HG03520 (cell line): Measurements from ENCODE around the gene DGKQ.
"Not testable (repeated sequence)": the region's sequence is repeated elsewhere in the genome, so short reads cannot be mapped to it uniquely, and the experiment has no call there.

ENCODE experiments used
- ATAC-seq: cut with Tn5 transposase; IDR thresholded peaks from one replicate; pipeline ENCODE4 v1.9.1; 2021; ENCODE audit warnings: mild to moderate bottlenecking, moderate library complexity; ENCODE audit not compliant: unreplicated experiment

DGKQ gene

DNA sequence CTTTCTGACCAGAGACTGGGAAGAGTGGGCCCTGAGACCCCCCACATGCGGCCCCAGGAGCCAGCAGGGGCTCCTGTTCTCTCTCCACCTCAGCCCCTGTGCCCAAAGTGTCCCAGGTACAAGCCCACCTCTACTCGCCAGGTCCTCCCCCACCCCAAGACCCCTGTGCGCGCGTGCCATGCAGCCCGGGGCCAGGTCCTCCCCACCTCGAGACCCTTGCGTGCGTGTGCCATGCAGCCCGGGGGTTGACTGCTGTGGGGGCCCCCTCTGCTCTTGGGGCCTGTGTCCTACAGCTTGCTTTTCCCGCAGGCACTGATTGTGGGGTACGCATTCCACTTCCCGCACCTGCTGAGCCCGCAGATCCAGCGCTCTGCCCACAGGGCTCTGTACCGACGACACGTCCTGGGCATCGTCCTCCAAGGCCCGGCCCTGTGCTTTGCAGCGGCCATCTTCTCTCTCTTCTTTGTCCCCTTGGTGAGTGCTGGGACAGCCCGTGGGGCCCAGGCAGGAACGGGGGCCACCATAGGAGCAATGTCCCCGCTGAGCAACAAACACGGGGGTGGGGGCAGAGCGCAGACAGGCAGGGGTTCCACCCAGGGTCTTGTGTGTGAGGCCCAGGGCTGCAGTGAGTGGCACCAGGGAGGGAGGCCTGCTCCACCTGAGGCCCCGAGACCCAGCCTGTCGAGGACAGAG lies 20.3 kb downstream of the DGKQ start:
- ATAC-seq: no peak

DNA sequence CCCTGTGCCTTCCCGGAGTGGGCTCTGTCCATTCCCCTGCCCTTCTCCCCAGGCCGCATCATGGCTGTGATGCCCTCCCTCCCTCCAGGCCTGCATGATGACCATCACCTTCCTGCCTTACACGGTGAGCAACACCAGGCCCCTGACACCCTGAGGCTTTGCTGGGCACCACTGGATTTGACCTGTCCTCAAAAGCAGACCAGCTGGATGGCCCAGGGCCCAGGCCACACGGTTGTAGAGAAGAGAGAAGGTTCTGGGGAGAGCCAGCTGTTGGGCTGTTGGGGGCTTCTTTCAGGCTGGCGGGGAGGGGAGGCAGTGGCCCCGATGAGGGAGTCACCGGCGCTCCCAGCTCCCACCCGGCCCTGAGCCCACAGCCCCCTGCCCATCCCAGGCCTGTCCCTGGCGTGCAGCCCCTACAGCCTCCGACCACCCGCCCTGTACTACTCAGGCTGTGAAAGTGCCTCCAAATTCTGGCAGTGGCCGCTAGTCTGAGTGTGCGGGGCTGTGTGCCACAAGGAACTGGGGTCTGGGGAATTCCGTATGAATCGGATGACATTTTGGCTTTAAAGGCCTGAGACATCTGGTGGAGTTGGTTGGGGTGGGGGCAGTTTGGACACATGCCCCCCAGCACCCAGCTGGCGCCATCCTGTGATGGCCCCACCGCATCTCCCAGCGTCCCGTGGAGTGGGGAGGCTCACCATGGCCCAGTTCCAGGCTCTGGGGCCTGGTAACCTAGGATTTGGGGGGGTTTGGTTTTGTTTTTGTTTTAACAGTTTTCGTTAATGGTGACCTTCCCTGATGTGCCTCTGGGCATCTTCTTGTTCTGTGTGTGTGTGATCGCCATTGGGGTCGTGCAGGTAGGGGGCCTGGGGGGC lies 21.5 kb downstream of the DGKQ start:
- ATAC-seq: no peak

DNA sequence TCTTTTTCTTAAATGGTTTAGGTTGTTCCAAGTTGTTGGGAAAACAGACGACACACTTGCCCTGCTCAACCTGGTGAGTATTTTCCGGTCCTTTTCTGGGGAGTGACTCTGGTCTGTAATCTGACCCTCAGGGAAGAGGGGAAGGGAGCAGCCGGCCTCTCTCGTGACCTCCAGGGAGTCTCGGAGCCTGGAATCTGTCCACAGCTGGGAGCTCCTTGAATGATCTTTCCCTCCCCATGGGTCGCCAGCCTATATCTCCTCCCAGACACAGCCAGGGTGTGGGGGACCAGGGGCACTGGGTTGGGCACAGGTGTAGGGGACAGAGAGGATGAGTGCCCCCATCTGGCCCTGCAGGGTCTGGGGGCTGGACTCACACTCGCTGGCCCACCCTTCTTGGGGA lies 22.2 kb downstream of the DGKQ start:
- ATAC-seq: no peak

DNA sequence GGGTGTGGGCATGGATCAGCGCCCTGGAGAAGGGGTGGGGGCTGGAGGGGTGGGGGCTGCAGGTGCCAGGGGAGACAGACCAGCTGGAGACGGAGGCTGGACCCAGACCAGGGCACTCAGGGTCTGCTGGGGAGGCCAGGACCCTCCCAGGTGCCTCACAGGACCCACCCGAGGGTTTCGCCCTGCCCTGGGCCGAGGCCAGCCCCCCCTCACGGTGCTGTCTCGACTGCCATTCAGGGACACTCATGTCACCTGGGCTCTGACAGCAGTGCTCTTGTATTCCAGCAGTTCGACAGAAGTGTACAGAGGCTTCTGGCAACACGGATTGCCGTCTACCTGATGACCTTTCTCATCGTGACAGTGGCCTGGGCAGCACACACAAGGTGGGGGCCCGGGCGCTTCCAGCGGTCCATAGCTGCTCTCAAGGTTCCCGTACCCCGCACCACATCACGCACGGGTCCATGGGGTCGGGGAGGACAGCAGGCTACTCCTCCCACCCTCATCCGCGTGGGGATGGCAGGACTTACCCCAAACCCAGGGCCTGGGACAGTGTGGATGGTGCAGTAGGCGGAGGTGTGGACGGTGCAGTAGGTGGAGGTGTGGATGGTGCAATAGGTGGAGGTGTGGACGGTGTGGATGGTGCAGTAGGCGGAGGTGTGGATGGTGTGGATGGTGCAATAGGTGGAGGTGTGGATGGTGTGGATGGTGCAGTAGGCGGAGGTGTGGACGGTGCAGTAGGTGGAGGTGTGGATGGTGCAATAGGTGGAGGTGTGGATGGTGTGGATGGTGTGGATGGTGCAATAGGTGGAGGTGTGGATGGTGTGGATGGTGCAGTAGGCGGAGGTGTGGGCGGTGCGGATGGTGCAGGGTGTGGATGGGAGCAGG lies 23.0 kb downstream of the DGKQ start:
- ATAC-seq: no peak

DNA sequence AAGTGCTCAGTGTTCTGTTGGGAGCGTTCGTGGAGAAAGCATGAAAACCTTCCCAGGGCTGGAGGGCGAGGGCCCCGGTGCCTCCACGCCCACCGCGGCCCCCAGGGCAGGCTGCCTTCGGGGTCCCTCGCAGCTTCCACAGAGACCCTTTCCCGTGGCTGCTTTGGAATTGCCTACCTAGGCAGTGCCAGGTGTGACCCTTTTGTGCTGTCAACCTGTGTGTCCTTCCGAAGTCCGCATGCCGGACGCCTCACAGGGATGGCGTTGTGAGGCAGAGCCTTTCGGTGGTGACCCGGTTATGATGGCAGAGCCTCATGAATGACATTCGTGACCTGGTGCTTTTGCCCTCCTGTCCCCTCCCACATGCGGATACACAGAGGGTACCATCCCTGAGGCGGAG lies 23.7 kb downstream of the DGKQ start:
- no peak for ATAC-seq

DNA sequence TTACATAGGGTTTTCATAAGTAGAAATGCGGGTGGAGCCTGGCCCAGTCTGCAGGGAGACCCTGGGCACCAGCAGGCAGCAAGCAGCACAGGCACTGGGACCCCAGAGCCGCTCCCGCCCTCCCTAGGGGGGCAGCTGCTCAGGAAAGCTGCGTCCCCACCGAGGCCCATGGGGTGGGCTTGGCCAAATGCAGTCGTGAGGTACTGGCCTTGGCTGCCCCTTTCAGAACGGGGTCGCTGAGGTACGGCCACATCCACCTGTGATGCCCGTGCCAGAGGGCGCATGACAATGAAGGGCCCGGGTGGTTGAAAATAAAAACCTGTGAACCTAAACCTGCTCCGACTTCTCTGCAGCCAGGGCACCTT lies 24.5 kb downstream of the DGKQ start:
- ATAC-seq: no peak

DNA sequence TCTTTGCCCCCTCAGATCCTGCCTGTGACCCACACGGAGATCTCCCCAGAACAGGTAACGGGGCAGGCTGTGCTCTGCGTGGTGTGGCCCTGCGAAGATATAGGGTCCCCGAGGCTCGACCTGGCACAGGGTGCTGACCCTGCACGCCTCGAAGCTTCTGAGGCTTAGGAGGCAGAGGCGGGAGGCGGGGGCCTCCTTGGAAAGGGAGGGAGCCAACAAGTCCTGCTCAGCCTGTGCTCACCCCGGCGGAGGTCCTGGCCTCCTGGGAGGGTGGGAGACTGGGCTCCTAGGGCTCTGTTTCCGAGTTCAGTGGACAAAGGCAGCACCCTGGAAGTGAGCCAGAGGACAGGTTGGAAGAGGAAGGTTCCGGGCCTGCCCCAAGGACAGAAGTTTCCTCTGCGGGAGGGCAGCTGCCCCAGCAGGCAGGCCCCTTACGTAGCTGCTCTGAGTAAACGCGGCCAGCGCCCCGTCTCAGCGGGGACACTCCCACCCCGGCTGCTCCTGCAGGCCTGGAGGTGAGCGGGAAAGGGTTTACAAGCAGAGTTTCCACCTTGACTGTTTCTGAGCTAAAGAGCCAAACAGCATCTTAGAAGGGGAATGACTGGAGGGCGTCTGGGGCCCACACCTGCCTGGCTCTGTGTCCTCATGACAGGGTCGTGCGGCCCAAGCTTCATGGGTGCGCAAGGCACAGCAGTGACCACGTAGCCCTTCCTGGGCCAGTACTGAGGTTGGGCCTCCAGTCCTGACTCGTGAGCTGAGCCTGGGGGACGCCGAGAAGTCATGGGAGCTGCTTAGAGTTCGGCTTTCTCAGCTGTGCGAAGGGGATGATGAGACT lies 25.1 kb downstream of the DGKQ start:
- ATAC-seq: no peak

DNA sequence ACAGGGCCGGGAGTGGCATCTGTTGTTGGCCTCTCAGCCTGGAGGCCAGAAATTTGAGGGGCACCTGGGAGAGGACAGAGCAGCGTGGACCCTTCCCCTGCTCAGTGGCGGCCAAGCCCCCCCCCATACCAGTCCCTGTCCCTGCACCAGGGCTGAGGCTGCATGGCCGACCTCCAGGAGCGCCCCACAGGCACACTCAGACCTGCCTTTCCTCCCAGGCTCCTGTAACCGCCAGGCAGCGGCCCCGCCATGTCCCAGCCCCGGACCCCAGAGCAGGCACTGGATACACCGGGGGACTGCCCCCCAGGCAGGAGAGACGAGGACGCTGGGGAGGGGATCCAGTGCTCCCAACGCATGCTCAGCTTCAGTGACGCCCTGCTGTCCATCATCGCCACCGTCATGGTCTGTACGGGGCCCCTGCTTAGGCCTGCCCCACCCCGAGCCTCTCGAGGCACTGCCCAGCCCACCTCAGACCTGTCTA lies 25.8 kb downstream of the DGKQ start:
- ATAC-seq: no peak

DNA sequence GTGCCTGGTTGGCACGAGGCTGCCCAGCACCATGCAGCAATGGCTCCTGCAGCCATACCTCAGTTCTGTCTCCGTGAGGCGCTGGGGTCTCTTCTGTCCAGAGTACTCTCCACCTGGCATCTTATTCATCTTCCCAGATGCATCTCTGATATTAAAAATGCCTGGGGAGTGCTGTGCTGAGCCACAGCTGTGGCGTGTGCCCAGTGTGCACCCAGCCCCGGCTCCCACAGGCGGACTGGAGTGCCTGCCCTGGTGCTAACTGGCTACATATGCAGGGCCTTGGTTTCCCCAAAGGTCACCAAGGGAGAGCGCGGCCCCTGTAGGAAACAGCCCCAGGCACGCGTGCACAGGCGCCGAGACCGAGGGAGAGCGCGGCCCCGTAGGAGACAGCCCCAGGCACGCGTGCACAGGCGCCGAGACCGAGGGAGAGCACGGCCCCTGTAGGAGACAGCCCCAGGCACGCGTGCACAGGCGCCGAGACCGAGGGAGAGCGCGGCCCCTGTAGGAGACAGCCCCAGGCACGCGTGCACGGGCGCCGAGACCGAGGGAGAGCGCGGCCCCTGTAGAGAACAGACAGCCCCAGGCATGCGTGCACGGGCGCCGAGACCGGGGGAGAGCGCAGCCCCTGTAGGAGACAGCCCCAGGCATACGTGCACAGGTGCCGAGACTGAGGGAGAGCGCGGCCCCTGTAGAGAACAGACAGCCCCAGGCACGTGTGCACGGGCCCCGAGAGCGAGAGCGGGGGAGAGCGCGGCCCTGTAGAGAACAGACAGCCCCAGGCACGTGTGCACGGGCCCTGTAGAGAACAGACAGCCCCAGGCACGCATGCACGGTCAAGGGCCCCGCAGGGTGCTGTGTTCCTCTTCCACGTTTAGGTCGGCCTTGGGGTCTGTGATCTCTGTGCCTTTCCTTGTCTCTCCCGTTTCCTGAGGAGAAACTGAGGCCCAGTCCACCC lies 26.6 kb downstream of the DGKQ start:
- ATAC-seq: no peak

DNA sequence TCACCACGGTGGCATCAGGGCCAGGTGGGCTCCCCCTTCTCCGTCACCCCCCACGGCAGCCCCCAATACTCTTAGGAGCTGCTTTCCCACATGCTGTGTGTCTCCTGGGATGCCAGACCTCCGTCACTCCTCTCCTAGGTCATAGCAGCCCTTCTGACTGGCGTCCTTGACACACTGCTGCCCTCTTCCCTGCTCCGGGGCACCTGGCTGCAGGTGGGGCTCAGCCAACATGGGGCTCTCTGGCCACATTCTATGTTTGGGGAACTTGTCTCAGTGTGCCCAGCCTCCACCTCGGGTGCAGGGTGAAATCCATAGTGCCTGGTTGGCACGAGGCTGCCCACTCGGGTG lies 27.3 kb downstream of the DGKQ start:
- ATAC-seq: no peak

DNA sequence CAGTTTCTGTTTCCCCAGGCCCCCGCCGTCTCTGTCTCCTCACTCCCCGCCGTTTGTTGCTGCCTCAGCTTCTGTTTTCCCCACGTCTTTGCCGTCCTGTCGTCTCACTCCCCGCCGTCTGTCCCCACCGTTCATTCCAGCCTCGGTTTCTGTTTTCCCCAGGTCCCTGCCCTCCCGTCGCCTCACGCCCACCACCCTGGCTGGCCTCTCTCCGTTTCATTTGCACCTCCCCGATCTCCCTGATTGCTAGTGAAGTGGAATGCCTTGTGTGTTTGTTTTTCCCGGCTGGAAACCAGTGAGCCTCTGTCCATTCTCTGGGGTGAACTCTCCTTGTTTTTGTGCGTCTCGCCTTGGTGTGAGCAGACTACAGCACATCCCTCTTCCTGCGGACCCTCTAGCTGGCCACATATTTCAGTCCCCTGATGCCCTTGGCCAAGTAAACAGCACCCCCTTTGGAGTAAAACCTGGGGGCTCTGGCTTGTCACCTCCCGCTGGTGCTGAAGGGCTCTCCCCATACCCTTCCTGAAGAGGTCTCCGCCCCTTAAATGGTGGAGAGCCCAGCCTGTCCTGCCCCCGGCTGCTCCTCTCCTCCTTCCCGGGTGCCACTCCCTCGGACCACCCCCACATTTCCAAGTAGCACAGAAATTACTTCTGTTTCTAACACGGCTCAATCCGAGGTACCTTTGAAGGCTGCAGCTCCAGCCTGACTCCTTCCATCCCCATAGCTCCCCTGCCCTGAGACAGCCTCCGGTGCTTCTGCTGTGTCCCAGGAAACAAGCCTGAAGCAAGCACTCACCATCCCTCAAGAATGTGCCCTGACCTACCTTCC lies 27.9 kb downstream of the DGKQ start:
- ATAC-seq: no peak

DNA sequence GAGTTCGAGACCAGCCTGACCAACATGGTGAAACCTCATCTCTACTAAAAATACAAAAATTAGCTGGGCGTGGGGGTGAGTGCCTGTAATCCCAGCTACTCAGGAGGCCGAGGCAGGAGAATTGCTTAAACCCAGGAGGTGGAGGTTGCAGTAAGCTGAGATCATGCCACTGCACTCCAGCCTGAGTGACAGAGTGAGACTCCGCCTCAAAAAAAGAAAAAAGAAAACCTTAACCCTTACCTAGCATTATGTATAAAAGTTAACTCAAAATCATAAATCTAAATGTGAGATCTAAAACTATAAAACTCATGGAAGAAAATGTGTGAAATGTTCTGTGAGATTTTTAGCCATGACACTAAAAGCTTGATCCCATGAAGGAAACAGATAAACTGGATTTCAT lies 33.9 kb downstream of the DGKQ start:
- not testable (repeated sequence) for ATAC-seq

DNA sequence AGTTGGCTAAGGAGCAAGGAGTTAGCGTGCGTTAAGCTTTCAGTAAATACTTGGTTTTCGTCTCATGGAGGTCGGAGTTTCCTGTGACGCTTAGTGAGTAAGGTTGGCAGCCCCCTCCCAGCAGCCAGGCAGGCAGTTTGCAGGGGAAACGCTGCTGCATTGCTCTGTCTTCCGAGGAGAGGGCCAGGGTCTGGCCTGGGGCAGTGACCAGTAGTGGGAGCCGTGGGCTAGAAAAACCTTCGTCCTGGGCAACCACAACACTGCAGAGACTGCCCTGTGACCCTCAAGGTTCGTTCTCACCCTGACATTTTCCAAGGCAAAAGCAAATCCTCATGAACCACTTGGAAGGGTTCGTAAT lies 40.7 kb downstream of the DGKQ start:
- peak; percentile 1 for ATAC-seq

DNA sequence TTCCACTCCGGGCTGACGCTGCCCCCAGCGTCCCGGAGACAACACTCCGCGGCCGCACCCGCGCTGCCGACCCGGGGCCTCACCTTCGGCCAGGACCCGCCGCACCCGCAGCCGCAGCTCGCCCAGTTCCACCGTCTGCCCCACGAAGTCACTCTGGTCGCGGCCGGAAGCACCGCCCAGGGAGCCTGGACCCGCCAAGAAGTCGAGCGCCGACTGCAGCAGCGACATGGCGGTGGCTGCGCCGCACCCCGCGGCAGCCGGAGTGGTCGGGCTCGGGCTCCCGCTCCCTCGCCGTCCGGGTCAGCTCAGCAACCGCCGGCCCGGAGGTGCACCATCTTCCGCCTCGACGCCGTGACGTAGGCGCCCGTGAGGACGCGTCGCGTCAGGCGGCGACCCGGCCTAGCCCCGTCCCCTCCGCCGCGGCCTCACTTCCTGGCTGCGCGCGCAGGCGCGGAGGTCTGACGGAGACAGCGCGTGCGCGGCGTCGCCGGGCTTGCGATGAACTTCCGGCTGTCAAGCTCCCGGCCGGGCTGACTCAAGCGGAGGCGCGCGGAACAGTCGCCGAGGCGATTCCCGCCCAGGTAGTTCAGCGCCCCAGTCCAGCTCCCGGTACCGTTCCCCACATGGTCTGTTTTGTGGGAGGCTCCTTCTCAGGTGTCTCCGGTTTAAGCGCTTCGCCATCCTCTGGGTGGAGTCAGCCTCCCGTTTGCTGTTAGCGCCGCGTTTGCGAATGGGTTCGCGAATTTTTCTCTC lies 41.2 kb downstream of the DGKQ start, which contains the start of the genes GAK and TMEM175:
Gene GAK (minus strand): TSS at position 357 of the 753 bp plus-strand sequence. CDS start 129 bp downstream, at position 228.
Gene TMEM175 (plus strand): TSS at position 501 of the 753 bp plus-strand sequence. CDS start 15,280 bp downstream, outside the sequence.
- ATAC-seq: peak; percentile 86

DNA sequence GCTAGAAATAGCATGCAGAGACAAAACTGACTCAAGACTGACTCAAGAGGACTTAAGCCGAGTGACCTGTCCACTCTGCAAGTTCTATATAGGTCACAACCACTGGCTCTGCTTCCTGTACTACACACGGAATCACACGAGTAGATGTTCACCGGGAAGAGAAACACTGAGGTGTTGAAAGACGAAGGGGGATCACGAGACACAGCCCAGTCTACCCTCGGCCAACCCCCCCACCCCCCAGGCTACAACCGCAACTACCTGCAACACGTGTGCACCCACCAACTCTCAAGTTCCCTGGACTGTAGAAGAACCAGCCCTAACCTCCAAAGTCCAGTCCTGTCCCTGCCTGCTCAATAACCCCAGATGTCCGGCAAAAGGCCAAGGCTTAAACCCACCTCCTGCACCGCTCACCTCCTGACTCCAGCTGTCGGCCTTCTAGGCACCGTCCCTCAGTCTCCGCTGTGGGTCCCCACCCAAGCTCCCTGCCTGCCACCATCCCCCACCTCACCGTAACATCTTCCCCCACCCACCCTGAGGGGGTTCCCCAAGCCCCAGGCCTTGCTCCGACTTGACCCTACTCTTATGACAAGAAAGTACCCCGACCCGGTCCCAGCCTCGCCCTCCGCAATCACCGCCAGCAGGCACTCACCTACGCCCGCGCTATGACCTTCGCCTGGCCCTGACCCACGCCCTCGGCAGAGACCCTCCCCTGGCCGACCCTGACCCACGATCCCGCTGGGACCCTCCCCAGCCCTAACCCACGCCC lies 42.0 kb downstream of the DGKQ start:
- ATAC-seq: peak; percentile 2

DNA sequence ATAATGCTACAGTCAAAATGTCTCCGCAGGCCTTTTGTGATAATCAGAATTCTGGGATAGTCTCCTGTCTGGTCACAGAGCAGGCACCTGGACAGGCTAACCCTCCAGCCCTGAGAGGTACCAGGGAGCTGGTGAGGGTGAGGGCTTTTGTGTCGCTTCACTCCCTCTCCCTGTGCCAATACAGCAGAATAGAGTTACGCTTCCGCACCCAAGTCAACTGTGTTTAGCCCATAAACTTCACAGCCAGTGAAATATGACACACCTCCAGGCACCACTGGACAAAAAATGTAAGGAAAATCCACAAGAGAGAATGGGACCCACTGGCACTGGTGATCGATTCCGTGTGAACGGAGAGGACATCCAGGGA lies 42.6 kb downstream of the DGKQ start:
- no peak for ATAC-seq

DNA sequence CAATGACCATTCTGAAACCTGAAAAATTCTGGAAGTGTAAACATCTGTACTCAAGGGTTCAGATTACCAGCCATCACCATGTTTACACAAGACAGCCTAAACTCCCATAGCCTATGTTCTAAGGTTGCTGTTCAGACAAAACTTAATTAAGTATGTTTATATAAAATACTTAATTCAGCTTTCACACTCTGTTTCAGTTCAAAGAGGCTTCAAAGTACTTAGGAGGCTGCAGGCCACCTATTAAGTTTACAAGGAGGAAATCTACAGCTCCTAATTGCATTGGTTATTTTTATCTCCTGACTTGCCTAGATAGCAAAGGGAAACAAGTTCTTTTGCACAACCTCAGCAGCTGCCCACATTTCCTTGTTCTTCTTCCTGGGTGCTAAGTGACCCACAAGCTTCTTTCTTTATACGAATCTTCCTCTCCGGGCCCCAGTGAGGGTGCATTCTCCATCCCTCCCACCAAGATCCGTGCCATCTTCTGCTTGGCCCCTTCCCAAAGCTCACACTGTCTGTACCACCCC lies 43.3 kb downstream of the DGKQ start:
- no peak for ATAC-seq
